Hepatocyte (in vitro differentiated cells): ENCODE data around the gene GDNF. TPM values are rescaled to one million over a fixed set of nuclear protein-coding genes. Genes with fewer than 3 reads are reported as not detected.

Source experiments
- DNase-seq: peaks from one replicate; pipeline ENCODE4 v3.0.0-alpha.2; 2016; ENCODE audit warnings: low spot score
- H2AFZ ChIP-seq: fragments of 200-600 bp; sonication (generic); 2 replicates; pipeline ENCODE4 v1.6.0; 2016; ENCODE audit warnings: antibody characterized with exemption, mild to moderate bottlenecking
- H3K27ac ChIP-seq: fragments of 200-600 bp; sonication (generic); 2 replicates; pipeline ENCODE4 v1.5.1; 2016; ENCODE audit warnings: mild to moderate bottlenecking
- H3K27me3 ChIP-seq: fragments of 200-600 bp; sonication (generic); 2 replicates; pipeline ENCODE4 v1.6.1; 2016
- H3K36me3 ChIP-seq: fragments of 200-600 bp; sonication (generic); replicated peaks from 2 replicates; pipeline ENCODE4 v1.5.1; 2016; ENCODE audit warnings: low read depth; ENCODE audit not compliant: insufficient read depth
- H3K4me1 ChIP-seq: fragments of 200-600 bp; sonication (generic); 2 replicates; pipeline ENCODE4 v1.5.1; 2016; ENCODE audit warnings: mild to moderate bottlenecking, moderate library complexity; ENCODE audit not compliant: insufficient read depth
- H3K4me2 ChIP-seq: fragments of 200-600 bp; sonication (generic); 2 replicates; pipeline ENCODE4 v1.6.0; 2016
- H3K4me3 ChIP-seq: fragments of 200-600 bp; sonication (generic); 2 replicates; pipeline ENCODE4 v1.5.1; 2016; ENCODE audit warnings: mild to moderate bottlenecking
- H3K79me2 ChIP-seq: fragments of 200-600 bp; sonication (generic); 2 replicates; pipeline ENCODE4 v1.6.0; 2017; ENCODE audit warnings: mild to moderate bottlenecking
- H3K9me2 ChIP-seq: fragments of 200-600 bp; sonication (generic); replicated peaks from 2 replicates; pipeline ENCODE4 v1.6.0; 2017; ENCODE audit warnings: mild to moderate bottlenecking; ENCODE audit not compliant: insufficient read depth
- H3K9me3 ChIP-seq: fragments of 200-600 bp; sonication (generic); 2 replicates; pipeline ENCODE4 v1.5.1; 2016; ENCODE audit warnings: low read depth, mild to moderate bottlenecking
- H4K20me1 ChIP-seq: fragments of 200-600 bp; sonication (generic); 2 replicates; pipeline ENCODE4 v1.6.0; 2016; ENCODE audit warnings: mild to moderate bottlenecking; ENCODE audit not compliant: insufficient read depth, poor library complexity, severe bottlenecking
- EZH2 ChIP-seq: fragments of 200-600 bp; sonication (generic); IDR thresholded peaks from 2 replicates; pipeline ENCODE4 v1.6.1; 2016; ENCODE audit warnings: antibody characterized with exemption, mild to moderate bottlenecking, borderline replicate concordance
- EZH2phosphoT487 ChIP-seq: fragments of 200-600 bp; sonication (generic); IDR thresholded peaks from one replicate; pipeline ENCODE4 v1.6.1; 2018; ENCODE audit warnings: antibody characterized with exemption, mild to moderate bottlenecking, low read depth, moderate library complexity; ENCODE audit not compliant: unreplicated experiment, severe bottlenecking
- WGBS: methylation state at CpG from one replicate; pipeline ENCODE4 v1.1.6; 2016; ENCODE audit warnings: low lambda C conversion rate; ENCODE audit errors: missing lambda C conversion rate; 5-methylcytosine and 5-hydroxymethylcytosine counted together
- polyA plus RNA-seq: library from polyadenylated mRNA; unstranded; fragments of >200 nt; fragmentation: Nextera tagmentation; extraction: Ambion mirVana; gene quantifications from 2 replicates; pipeline ENCODE4 v1.2.1, GENCODE V29; 2016
- total RNA-seq: library from RNA; depleted of rRNA; stranded (reverse); fragments of >200 nt; gene quantifications from 2 replicates; pipeline ENCODE4 v1.2.3, GENCODE V29; 2014
- TF ChIP-seq, protein P1 (sequence below): fragments of 200-600 bp; sonication (generic); IDR thresholded peaks from 2 replicates; pipeline ENCODE4 v1.5.1; 2016; ENCODE audit warnings: antibody characterized with exemption, mild to moderate bottlenecking; ENCODE audit not compliant: poor library complexity

GDNF gene
- total and polyA plus RNA-seq, 2 experiments from 2014 or later, result 0.19 to 1.1 TPM

- H3K36me3 ChIP-seq, result no peaks in the 10 kb centered on the region
- no peak overlapping the region for H2AFZ ChIP-seq
- H4K20me1 ChIP-seq, result no peaks in the 10 kb centered on the region
- WGBS, result 92% methylated on average over 4 of the region's 4 CpGs
- DNase-seq, result no peak
- no peaks in the 10 kb centered on the region for H3K4me1 ChIP-seq
- TF ChIP-seq, protein P1, sequence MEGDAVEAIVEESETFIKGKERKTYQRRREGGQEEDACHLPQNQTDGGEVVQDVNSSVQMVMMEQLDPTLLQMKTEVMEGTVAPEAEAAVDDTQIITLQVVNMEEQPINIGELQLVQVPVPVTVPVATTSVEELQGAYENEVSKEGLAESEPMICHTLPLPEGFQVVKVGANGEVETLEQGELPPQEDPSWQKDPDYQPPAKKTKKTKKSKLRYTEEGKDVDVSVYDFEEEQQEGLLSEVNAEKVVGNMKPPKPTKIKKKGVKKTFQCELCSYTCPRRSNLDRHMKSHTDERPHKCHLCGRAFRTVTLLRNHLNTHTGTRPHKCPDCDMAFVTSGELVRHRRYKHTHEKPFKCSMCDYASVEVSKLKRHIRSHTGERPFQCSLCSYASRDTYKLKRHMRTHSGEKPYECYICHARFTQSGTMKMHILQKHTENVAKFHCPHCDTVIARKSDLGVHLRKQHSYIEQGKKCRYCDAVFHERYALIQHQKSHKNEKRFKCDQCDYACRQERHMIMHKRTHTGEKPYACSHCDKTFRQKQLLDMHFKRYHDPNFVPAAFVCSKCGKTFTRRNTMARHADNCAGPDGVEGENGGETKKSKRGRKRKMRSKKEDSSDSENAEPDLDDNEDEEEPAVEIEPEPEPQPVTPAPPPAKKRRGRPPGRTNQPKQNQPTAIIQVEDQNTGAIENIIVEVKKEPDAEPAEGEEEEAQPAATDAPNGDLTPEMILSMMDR, result no peak
- TF ChIP-seq EZH2phosphoT487 (no peak), EZH2 (no peak)
- no peaks in the 10 kb centered on the region for H3K9me2 ChIP-seq
- no peak overlapping the region for H3K4me3 ChIP-seq
- no peaks in the 10 kb centered on the region for H3K9me3 ChIP-seq
- no peak overlapping the region for H3K4me2 ChIP-seq
- no peaks in the 10 kb centered on the region for H3K27me3 ChIP-seq
- H3K79me2 ChIP-seq, result no peaks in the 10 kb centered on the region
- H3K27ac ChIP-seq, result peak overlapping the region; percentile 45
These were observed 71.9 kb downstream of the GDNF start for GRCh38 chr5:37767961-37768360.

GRCh38 chr5:37767251-37767650 lies 72.6 kb downstream of the GDNF start:
- no peaks in the 10 kb centered on the region for H3K36me3 ChIP-seq
- H3K27me3 ChIP-seq, result no peaks in the 10 kb centered on the region
- H4K20me1 ChIP-seq, result no peaks in the 10 kb centered on the region
- H3K4me3 ChIP-seq, result no peak overlapping the region
- no peaks in the 10 kb centered on the region for H3K79me2 ChIP-seq
- TF ChIP-seq EZH2phosphoT487 (no peak), EZH2 (no peak)
- TF ChIP-seq, protein P1, result no peak
- no peak overlapping the region for H3K27ac ChIP-seq
- no peak overlapping the region for H2AFZ ChIP-seq
- H3K4me1 ChIP-seq, result no peaks in the 10 kb centered on the region
- H3K9me3 ChIP-seq, result no peaks in the 10 kb centered on the region
- H3K9me2 ChIP-seq, result no peaks in the 10 kb centered on the region
- no peak overlapping the region for H3K4me2 ChIP-seq
- 78% methylated on average over 3 of the region's 3 CpGs for WGBS
- DNase-seq, result no peak
